AG08395 (cell line): ENCODE data around the gene ME2.
"Not testable (repeated sequence)": the region's sequence is repeated elsewhere in the genome, so short reads cannot be mapped to it uniquely, and the experiment has no call there.

Source experiments
- DNase-seq: peaks from one replicate; pipeline ENCODE4 v3.0.0; 2012; ENCODE audit warnings: mixed read lengths, low spot score

The ME2 gene

DNA sequence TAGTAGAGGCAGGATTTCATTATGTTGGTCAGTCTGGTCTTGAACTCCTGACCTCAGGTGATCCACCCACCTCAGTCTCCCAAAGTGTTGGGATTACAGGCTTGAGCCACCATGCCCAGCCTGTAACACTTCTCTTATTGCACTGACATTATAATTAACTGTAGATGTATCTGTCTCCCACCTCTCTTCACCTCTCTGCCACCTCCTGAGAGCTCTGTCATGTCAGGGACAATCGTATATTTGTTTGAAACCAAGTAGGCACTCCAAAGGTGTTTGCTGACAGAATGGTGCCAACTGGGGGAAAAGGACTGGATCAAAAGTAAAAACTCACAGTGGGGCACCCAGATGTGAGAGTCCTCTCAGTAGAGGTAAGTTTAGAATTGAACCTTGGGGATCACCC, 17.3 kb upstream of the ME2 start:
- DNase-seq, result no peak

DNA sequence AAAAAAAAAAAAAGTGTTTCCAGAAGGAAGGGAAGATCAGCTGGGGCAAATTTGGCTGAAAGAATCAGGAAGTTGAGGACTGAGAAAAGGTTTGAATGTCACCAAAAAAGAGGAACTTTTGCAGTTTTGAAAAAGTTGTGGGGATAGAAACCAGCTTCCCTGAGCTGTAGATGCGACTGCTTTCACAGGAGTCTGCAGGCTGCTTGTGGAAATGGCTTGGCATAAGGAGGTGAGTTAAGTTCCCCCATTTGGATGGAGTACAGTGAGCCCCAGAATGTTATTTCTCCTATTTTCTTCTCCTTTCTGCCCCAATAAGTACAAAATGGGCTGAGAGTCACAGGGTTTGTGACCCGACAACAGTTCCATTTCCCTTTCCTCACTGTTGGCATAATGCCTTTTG, 16.5 kb upstream of the ME2 start:
- DNase-seq, result no peak

DNA sequence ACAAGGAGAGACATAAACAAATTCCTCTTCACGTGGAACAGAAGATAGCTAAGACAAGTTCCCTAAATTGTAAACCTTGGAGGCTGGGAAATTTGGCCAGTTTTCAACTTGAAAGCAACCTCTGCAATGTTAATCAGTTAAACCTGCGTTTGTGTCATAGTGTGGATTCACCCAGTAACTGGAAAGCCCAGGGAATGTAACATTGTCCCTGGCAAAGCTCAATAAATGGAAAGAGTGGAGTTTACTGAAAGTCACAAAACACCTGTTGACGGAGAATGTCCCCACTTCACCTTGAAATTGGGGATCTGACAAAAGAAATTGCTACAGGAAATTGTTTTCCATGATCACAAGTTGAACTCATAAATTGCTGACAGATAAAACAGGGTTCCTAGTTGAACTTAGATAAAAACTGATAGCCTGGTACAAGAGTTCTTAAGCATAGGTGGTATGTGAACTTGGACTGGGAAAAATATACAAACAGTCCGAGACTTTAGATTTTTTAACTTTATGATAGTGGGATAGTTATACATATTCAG, 15.0 kb upstream of the ME2 start:
- DNase-seq, result no peak

DNA sequence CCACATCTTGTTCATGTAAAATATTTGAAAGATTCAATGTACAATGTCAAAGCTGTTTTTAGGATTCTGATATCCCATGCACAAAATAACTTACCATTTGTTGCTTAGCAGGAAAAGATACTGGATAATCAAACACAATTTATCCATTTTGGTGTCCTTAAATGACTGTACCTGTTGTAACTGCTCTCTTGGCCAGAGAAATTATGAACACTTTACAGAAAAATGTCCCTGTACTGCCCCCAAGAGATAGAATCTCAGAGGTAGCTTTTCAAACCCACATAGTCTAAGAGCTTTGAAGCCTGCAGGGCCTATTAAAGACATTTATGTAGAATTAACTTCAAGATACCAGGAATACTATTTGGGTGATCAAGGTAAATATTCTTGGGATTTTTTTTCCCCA, 12.2 kb upstream of the ME2 start:
- DNase-seq, result no peak

DNA sequence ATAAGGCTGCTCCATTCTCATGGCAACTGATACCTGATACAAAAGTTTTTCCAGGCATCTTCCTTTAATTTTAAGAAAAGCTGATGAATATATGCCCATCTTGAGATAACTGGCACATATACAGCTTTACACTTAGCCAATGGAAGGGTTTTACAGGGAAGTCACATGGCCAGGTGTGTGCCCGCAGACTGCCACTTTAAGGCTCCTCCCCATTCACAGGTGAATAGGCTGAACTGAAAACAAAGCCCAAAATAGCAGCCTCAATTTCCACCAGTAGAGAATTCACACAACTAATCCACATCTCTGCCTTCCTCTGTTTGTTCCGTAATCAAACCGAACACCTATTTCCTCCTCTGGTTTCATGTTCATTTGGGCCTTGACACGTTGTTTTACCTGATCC, 9.8 kb upstream of the ME2 start:
- DNase-seq, result no peak

DNA sequence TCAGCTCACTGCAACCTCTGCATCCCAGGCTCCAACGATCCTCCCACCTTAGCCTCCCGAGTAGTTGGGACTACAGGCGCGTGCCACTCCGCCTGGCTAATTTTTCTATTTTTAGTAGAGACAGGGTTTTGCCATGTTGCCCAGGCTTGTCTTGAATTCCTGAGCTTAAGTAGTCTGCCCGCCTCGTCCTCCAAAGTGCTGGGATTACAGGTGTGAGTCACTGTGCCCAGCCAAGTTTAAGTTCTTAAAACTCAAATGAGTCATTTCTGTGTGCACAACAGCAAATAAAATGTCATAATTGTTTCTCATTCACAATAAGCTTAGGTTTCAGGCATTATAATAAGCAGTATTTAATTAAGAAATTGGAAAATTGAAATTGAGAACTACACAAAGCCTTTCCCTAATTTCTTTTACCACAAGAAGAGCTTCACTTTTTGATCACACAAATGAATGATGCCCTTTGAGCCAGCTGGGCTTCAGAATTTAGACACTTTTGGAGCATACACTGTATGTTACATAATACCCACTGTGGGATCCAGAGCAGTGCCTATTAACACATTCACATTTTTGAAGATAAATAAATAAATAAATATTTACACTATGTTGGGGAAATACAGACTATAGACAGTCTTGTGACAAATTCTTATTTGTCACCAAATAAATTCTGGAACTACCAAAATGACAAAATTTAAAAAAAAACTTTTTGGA, 8.6 kb upstream of the ME2 start:
- DNase-seq, result no peak

DNA sequence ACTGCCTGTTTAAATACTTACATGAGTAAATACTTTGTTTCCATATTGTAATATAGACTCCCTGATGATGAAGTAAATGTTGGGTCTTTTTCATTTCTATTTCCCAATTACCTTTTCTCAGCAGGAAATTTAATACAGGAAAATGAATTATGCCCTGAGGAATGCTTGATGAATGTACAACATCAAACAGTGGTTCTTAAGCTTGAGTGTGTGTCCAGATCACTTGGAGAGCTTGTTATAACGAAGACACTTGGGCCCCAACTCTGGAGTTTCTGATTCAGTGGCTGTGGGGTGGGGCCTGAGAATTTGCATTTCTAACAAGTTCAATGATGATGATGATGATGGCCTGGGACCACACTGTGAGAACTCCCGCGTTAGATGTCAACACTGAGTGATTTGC, 7.1 kb upstream of the ME2 start:
- no peak for DNase-seq

DNA sequence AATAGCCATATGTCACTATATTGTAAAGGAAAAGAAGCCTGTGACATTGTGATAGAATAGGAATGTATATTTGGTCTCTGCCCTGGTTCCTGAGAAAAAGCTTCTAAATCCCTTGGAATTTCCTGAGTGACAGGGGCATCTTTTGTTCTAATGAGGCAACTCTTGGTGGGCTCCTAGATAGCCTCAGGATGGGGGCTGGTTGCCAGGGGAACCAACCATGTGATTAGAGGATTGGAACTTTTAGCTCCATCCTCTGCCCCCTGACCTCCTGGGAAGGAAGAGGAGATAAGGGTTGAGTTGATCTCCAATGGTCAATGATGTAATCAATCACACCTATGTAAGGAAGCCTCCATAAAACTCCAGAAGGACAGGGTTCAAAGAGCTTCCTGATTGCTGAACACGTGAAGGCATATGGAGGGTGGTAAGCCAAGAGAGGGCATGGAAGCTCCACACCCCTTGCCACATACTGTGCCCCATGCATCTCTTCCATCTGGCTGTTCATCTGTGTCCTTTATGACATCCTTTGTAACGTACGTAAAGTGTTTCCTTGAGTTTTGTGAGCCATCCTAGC, 2.9 kb upstream of the ME2 start:
- no peak for DNase-seq

DNA sequence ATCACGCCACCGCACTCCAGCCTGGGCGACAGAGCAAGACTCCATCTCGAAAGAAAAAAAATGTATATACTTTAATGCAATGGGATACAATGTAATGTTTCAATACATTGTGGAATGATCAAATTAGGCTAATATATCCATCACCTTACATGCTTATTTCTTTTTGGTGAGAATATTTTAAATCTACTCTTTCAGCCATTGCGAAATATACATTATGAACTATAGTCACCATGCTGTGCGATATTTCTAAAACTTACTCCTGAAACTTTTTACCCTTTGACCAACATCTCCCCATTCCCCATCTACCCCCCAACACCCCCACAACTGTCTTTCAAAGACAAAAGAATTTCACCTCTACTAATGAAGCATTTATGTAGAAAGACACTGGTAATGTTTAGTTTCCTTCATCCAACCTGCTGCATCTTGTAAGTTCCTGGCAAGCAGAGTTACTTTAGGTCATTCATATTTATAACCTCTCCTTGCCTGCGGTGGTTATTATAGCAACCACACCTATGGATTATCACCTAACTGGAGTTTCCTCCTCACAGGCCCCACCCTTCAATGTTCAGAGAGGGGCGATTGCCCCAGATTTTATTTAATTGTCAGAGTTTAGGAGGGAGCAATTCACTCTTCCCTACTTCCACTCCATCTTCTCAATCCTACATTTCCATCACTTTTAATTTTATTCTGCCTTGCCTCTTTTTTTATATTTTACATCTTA, 1.2 kb upstream of the ME2 start:
- DNase-seq, result no peak

DNA sequence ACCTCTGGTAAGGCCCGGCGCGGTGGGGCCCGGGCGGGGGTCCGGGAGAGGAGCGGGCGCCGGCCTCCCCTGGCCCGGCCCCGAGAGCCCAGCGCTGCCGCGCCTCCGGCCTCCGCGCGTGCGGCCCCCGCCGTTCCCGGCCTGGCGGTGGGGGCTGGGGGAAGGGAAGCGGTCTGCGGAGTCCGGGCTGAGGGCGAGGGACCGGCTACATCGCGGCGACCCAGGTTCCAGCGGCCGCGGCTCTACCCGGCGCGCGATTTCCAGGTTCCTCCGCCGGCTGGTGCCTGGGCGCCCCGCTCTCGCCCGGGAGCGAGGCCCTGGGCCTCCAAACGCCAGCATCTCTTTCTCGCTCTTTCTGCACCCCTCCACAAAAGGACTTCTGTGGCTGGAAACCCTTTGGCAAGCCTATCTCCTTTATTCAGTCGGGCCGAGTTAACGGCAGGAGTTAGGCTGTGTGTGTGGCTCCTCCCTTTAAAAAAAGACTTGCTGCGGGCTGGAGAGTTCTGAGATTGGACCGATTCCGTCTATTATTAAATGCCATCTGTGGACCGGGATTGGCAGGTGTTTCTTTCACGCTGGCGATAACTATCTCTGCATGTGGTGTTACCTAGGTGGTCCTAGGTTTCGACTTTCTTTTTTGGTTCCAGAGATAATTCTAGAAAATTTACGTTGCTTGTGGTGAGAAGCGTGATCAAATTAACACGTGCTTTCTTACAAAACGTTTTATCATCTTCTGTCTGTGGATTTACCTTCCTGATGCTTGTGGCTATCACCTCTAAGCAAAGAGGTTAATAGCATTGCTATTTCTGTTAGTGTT, 592 bp downstream of the ME2 start:
- DNase-seq, result peak; percentile 45

DNA sequence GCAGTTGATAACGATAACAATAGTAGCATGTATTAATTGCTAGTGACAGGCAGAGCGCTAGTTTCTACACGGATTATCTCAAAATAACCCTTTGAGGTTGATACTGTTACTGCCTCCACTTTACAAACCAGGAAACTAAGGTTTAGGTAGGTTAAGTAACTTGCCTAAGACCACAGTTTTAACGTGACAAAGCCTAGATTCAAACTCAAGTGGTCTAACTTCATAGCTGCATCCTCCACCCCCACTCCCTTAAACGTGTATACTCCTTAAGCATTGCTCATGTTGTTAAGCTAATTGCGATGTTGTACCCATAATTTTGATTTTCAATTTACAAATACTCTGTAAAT, 1.2 kb downstream of the ME2 start:
- DNase-seq, result no peak

DNA sequence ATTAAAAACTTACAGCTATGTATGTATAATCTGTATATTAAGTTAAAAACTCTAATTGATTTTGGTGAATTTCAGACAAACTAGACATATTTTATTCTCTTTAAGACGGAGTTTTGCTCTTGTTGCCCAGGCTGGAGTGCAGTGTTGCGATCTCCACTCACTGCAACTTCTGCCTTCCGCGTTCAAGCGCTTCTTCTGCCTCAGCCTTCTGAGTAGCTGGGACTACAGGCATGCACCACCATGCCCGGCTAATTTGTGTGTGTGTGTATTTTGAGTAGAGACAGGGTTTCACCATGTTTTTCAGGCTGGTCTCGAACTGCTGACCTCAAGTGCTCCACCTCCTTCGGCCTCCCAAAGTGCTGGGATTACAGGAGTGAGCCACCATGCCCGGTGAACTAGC, 2.0 kb downstream of the ME2 start:
- not testable (repeated sequence) for DNase-seq

DNA sequence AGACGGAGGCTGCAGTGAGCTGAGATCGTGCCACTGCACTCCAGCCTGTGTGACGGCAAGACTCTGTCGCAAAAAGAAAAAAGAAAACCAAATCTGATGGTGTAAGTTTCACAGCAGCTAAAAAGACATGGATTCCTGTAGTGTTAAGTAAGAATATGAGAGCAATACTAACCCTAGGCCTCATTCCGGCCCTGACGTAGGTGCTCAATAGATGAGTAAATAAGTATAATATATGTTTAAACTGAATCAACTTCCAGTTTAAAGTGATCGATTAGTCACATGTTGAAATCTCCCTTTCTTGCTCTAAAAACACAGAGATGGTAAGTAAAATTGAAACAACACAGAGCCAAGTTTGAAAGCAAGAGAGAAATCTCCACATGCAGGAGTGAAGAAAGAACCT, 8.0 kb downstream of the ME2 start:
- no peak for DNase-seq

DNA sequence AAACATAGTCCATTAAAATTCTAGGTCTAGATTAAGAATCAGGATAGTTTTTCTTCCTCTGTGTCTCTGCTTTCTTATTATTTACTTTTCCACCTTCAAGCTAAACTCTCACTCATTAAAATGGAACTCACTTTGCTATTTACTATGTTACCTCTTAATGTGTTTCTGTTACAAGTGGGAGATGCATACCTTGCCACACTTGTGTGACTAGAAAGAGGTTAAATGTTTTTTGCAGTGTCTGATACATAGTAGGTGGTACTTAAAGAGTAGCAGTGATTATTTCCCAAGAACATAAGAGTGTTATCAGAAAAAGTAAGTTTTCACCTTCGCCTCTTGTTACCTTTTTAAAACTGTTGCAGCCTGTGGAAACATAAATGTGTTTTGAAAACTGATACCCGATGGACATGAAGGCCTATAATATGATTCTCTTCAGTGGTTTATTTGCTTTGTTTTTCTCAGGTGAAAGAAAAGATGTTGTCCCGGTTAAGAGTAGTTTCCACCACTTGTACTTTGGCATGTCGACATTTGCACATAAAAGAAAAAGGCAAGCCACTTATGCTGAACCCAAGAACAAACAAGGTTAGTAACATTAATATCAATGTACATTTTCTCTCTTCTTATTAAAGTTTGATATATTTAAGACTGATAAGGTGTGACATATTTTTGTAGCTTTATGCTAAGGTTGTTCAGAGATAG, 16.6 kb downstream of the ME2 start:
- no peak for DNase-seq

DNA sequence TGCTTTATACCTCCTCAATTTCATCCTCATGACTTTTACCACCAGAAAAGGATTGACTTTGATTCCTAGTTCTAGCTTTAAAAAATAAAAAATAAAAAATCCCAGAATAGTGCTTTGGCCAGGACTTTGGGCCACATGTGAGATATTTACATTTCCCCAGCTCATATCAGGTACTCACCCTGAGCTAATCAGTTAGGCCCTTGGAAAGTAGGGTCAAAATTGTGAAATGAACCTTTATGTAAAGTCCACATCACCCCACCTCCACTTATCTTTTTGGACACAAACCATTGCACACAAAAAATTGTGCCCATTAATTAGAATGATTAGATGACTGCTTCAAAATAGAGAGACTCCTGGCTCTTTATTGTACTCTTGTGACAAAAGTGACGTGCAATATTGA, 17.2 kb downstream of the ME2 start:
- DNase-seq, result no peak

DNA sequence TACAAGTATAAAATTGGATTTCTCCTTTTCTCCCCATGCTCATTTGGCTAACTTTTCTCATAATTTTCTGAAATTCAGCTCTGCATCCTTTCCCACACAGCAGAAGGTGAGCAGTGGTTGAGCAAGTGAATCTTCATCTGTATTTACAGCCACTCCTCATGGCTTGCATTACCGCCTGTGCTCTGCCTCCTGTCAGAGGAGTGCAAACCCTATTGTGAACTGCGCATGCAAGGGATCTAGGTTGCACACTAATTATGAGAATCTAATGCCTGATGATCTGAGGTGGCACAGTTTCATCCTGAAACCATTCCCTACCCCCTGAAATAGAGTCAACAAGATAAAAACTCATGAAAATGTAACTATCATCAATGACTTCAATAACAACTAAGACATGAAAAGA, 20.0 kb downstream of the ME2 start:
- no peak for DNase-seq

DNA sequence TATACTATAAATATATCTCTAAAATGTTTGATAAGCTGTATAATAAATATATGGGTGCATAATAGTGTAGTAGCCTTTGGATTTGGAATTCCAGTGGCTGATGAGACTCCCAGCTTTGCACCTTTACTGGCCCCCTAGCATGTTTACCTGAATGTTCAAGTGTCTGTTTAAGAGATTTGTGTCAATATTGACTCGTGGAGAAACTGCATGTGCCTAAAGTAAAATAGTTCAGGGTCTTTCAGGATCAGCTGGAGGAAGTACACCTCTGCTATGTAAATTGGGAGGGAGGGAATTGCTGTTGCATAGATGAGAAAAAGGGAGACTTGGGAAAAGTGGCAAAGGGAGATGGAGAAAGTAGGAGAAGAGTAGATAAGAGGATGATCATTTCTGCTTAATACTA, 23.9 kb downstream of the ME2 start:
- DNase-seq, result no peak

DNA sequence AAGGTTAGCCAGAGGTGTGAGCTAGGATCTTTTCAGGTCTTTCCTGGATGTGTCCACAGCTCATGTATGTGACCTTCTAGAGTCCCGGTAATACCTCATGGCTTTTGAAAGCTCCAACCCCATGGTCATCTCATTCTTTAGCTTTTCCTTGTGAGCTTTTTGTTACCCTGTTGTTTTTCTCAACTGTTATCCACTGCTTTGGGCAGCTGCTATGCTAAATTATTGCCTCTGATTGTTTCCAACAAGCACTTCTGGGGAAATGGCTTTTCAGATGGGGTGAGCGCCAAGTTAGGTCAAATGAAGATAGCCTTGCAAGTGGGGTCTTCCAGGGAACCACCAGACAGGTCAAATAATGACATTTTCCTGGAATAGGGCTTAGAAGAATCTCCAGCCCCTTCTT, 27.9 kb downstream of the ME2 start:
- DNase-seq, result no peak

DNA sequence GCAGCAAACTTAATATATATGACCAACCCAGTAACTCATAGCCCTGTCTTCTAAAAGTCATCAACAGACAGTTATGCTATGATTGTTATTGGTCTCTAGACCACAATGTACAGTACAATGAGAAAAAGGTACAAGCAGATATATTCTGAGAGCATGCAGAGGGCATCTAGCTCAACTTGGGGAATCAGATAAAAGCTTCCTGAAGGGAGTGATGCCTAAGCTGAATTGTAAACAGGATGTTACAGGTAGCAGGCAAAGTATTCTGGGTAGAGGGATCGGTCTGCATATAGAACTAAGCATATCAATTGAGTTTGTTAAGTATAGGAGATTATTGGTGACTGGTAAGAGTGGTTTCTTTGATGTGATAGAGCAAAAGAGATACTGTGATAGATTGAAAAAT, 30.3 kb downstream of the ME2 start:
- no peak for DNase-seq

DNA sequence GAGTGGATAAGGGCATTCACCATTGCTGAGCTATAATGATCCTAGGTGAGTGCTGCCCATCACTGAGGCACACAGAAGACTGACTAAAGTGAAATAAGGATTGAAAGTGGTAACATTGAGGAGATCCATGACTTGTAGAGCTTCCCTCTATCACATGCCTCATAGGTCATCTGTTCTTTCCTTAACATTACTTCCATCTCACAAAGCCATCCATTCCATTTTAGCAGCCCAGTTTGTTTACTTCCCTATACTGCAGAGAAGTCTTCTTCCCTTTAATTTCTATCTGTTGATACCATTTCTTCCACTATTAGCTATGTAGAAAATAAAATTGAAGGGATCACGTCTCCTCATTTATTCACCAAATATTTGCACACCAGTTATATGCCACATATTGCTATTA, 32.1 kb downstream of the ME2 start:
- no peak for DNase-seq

DNA sequence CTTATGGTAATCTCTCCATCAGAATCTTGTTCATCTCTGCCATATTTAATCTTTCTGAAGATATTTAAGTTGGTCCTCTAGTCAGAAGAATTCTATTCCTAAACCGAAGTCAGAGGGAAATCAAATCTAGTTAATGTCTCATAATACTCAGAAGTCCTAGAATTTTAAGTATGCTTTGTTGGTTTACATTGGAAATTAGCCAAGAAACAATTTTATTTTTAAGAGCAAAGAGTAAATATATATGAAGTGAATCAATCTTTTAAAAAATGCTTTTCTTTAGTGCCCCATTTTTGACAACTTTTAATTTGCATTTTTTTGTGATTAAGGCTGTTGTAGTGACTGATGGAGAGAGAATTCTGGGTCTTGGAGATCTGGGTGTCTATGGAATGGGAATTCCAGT, 38.1 kb downstream of the ME2 start:
- DNase-seq, result no peak

DNA sequence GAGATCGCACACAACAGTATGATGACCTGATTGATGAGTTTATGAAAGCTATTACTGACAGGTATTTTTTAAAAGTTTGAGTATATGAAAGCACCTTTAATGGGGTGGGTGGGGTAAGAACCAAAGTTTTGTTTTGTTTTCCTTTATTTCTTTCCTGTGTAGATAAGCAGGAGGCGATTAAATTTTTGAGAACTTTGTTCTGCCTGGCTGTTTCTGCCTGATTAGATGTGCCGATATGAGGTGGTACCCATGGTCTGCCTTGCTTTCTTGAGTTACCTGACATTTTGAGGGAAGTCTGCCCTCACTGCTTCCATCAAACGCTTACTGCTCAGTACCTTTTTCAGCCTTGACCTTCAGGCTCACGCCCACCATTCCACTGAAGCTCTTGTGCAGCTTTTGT, 39.2 kb downstream of the ME2 start:
- no peak for DNase-seq
